Mucosa of stomach (tissue), 1 donor: ENCODE measurements around the gene PDCD11.
A peak's percentile ranks its signal among the peaks of the same experiment; 100 is the strongest.
"Not testable (repeated sequence)": the region's sequence is repeated elsewhere in the genome, so short reads cannot be mapped to it uniquely, and the experiment has no call there.

Experiments
- H3K27me3 ChIP-seq: one replicate; pipeline ENCODE4 v1.7.0; 2013; ENCODE audit warnings: mild to moderate bottlenecking, low read length; ENCODE audit not compliant: control insufficient read depth, insufficient read depth
- H3K36me3 ChIP-seq: one replicate; pipeline ENCODE4 v1.7.0; 2013; ENCODE audit warnings: low read length; ENCODE audit not compliant: control insufficient read depth, insufficient read depth
- H3K4me1 ChIP-seq: one replicate; pipeline ENCODE4 v1.7.0; 2013; ENCODE audit warnings: mild to moderate bottlenecking, low read length; ENCODE audit not compliant: control insufficient read depth, insufficient read depth
- H3K4me3 ChIP-seq: one replicate; pipeline ENCODE4 v1.7.0; 2013; ENCODE audit warnings: low read length
- H3K9ac ChIP-seq: one replicate; pipeline ENCODE4 v1.7.0; 2013; ENCODE audit warnings: mild to moderate bottlenecking, low read length, moderate library complexity
- H3K9me3 ChIP-seq: one replicate; pipeline ENCODE4 v1.7.0; 2013; ENCODE audit warnings: mild to moderate bottlenecking, low read length, moderate library complexity; ENCODE audit not compliant: control insufficient read depth
- donor health status: Pancreatic carcinoma.

Gene PDCD11

DNA sequence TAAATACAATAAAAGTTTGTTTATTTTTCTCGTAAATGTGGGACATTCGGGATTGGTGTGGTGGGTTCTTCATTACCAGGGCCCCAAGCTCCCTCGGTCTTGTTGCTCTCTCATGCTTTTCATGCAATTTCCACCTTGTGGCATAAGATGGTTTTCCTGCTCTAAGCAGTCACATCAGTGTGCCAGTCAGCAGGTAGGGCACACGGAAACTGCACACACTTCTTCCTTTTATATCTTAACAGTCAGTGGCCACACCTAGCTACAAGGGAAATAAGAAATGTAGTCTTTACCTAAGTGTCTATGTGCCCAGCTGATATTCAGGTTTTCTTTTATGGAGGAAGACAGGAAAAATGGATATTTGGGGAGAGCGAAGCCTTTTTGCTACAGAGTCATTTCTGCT lies 22.2 kb upstream of the PDCD11 start:
- H3K9me3 ChIP-seq, result no peaks in the 10 kb centered on the region
- no peak overlapping the region for H3K4me3 ChIP-seq
- H3K4me1 ChIP-seq, result no peaks in the 10 kb centered on the region
- H3K9ac ChIP-seq, result no peak overlapping the region
- no peaks in the 10 kb centered on the region for H3K27me3 ChIP-seq
- H3K36me3 ChIP-seq, result no peaks in the 10 kb centered on the region

GRCh38 chr10:103382769-103383168 lies 13.7 kb upstream of the PDCD11 start:
- Histone ChIP-seq H3K27me3 (no peaks in the 10 kb centered on the region), H3K36me3 (no peaks in the 10 kb centered on the region), H3K4me3 (no peak overlapping the region), H3K4me1 (no peaks in the 10 kb centered on the region), H3K9me3 (no peaks in the 10 kb centered on the region), H3K9ac (no peak overlapping the region)

DNA sequence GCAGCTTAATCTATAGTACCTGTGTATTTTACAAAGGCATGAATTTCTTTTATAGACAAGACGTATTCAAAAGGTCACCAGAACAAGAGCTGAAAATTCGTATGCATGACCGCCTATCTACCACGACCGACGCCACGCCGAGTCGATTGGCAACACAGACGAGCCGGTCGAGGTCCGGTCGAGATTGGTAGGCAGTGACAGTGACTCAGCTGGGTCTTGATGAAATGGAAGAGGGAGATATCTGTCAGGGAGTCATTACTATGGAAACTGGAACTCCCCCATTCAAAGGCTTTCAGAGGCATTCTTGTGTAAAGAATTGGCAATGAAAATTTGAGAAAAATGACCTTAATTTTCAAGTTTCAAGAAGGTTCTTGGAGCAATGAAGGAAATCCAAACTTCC lies 2.2 kb upstream of the PDCD11 start:
- H3K9me3 ChIP-seq, result no peaks in the 10 kb centered on the region
- no peak overlapping the region for H3K4me3 ChIP-seq
- H3K4me1 ChIP-seq, result peaks cover 13% of the 10 kb centered on the region
- H3K36me3 ChIP-seq, result no peaks in the 10 kb centered on the region
- H3K9ac ChIP-seq, result no peak overlapping the region
- no peaks in the 10 kb centered on the region for H3K27me3 ChIP-seq

- peak overlapping the region; percentile 99 for H3K4me3 ChIP-seq
- H3K27me3 ChIP-seq, result no peaks in the 10 kb centered on the region
- peak overlapping the region; percentile 98 for H3K9ac ChIP-seq
- no peaks in the 10 kb centered on the region for H3K36me3 ChIP-seq
- H3K9me3 ChIP-seq, result no peaks in the 10 kb centered on the region
- peaks cover 13% of the 10 kb centered on the region for H3K4me1 ChIP-seq
Observed at GRCh38 chr10:103395754-103396066, 716 bp upstream of the PDCD11 start.

DNA sequence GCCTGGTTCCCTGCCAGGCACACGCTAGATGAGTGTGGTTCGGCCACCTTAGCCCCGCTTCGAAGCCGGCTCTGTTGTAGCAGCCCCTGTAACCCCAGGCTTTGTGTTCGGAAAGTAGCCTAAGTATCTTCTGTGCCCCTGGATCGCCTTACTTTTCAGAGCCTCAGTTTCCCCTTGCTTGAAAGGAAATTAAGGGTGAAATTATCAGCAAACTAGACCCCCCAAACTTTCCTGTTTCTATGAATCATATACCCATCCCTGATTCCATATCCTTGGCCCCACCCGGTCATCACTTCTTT lies 312 bp downstream of the PDCD11 start:
- peaks cover 13% of the 10 kb centered on the region for H3K4me1 ChIP-seq

DNA sequence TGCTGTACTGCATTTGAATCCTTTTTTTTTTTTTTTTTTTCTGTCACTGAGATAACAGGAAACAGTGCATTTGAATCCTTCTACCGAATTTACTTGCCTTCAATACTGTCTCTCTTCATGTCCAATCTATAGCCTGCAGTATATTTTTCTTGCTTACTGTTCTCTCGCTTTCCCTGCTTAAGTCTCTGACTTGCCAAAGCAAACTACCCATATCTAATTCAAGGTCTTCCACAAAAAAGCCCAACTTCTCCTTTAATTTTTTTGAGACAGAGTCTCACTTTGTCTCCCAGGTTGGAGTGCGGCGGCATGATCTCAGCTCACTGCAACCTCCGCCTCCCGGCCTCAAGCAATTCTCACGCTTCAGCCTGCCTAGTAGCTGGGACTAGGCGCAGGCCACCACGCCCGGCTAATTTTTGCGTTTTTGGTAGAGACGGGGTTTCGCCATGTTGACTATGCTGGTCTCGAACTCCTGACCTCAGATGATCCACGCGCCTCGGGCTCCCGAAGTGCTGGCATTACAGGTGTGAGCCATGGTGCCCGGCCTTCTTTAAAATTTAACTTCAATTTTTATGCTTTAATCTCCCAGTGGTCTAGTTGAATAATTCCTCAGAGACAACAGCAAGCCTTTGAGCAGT lies 882 bp downstream of the PDCD11 start:
- Histone ChIP-seq H3K9ac (peak overlapping the region; percentile 98), H3K27me3 (no peaks in the 10 kb centered on the region), H3K36me3 (no peaks in the 10 kb centered on the region), H3K4me3 (peak overlapping the region; percentile 88), H3K9me3 (no peaks in the 10 kb centered on the region), H3K4me1 (peaks cover 13% of the 10 kb centered on the region)

More for the DNA sequence above, 312 bp downstream of the PDCD11 start:
- H3K9ac ChIP-seq, result peak overlapping the region; percentile 98
- H3K4me3 ChIP-seq, result peak overlapping the region; percentile 88
- H3K27me3 ChIP-seq, result no peaks in the 10 kb centered on the region
- H3K36me3 ChIP-seq, result no peaks in the 10 kb centered on the region
- H3K9me3 ChIP-seq, result no peaks in the 10 kb centered on the region

GRCh38 chr10:103413564-103413963 lies 17.1 kb downstream of the PDCD11 start:
- no peaks in the 10 kb centered on the region for H3K4me1 ChIP-seq
- H3K9ac ChIP-seq, result no peak overlapping the region
- no peaks in the 10 kb centered on the region for H3K27me3 ChIP-seq
- no peak overlapping the region for H3K4me3 ChIP-seq
- peaks cover 31% of the 10 kb centered on the region for H3K36me3 ChIP-seq
- H3K9me3 ChIP-seq, result no peaks in the 10 kb centered on the region

DNA sequence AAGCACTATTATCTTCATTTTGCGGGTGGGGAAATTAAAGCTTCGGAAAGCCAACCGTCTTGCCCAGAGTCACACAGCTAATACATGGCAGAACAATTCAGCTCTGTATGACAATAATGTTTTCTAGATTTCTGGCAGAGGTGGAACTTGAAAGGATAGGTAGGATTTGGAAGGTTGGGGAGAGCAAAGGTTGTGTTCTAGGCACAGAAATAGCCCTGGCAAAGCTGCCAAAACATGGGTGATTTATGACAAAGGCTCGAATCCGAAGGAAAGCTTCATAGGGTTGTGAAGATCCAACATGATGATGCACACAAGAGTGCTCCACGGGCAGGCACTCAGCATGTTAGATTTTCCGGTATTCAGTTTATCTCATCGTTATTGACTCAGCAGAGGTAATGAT lies 19.2 kb downstream of the PDCD11 start:
- no peaks in the 10 kb centered on the region for H3K4me1 ChIP-seq
- no peaks in the 10 kb centered on the region for H3K27me3 ChIP-seq
- no peak overlapping the region for H3K9ac ChIP-seq
- H3K4me3 ChIP-seq, result no peak overlapping the region
- no peaks in the 10 kb centered on the region for H3K9me3 ChIP-seq
- peaks cover 34% of the 10 kb centered on the region for H3K36me3 ChIP-seq

- Histone ChIP-seq H3K4me3 (no peak overlapping the region), H3K36me3 (peaks cover 39% of the 10 kb centered on the region), H3K27me3 (no peaks in the 10 kb centered on the region), H3K4me1 (no peaks in the 10 kb centered on the region), H3K9ac (no peak overlapping the region), H3K9me3 (no peaks in the 10 kb centered on the region)
Observed at GRCh38 chr10:103416436-103417147, 20.2 kb downstream of the PDCD11 start.

GRCh38 chr10:103417148-103417469 lies 20.7 kb downstream of the PDCD11 start:
- not testable (repeated sequence) for H3K9me3 ChIP-seq, H3K27me3 ChIP-seq, H3K4me3 ChIP-seq, H3K4me1 ChIP-seq, H3K9ac ChIP-seq
- peaks cover 39% of the 10 kb centered on the region for H3K36me3 ChIP-seq

- Histone ChIP-seq H3K9ac (no peak overlapping the region), H3K4me3 (no peak overlapping the region), H3K36me3 (peaks cover 39% of the 10 kb centered on the region), H3K27me3 (no peaks in the 10 kb centered on the region), H3K4me1 (no peaks in the 10 kb centered on the region), H3K9me3 (no peaks in the 10 kb centered on the region)
Observed at GRCh38 chr10:103417601-103418000, 21.2 kb downstream of the PDCD11 start.

GRCh38 chr10:103419101-103419500 lies 22.7 kb downstream of the PDCD11 start:
- Histone ChIP-seq H3K27me3 (no peaks in the 10 kb centered on the region), H3K4me3 (no peak overlapping the region), H3K9ac (no peak overlapping the region), H3K9me3 (no peaks in the 10 kb centered on the region), H3K4me1 (no peaks in the 10 kb centered on the region), H3K36me3 (peaks cover 35% of the 10 kb centered on the region)

DNA sequence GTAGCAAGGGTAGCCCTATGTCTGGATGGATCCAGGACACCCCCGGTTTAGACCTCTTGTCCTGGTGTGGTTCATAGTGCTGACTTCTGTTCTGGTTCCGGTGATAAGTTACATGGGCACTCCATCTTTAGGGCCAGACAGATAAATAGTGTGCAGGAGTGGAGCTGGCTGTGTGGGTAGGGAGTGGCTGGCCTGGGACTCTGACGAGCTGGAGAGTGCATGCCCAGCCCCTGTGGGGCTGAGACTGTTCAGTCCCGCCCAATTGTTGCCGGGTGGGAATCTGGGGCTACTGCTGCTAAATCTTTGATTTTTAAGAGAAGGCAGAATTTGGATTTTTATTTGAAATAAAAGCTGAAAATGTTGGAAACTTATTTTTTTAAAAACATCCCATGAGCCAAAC lies 27.3 kb downstream of the PDCD11 start:
- no peak overlapping the region for H3K4me3 ChIP-seq
- H3K36me3 ChIP-seq, result peaks cover 14% of the 10 kb centered on the region
- no peaks in the 10 kb centered on the region for H3K27me3 ChIP-seq
- H3K9ac ChIP-seq, result no peak overlapping the region
- no peaks in the 10 kb centered on the region for H3K9me3 ChIP-seq
- H3K4me1 ChIP-seq, result no peaks in the 10 kb centered on the region
